HCT116 (cell line): ENCODE data around the gene CTIF. TPM values are rescaled to one million over a fixed set of nuclear protein-coding genes. Genes with fewer than 3 reads are reported as not detected.

Source experiments
- ATAC-seq: fragments of 200-7000 bp; cut with Tn5 transposase; 2 replicates; pipeline ENCODE4 v1.9.1; 2020; ENCODE audit warnings: mild to moderate bottlenecking, moderate library complexity
- BruUV-seq: library from RNA; stranded (reverse); fragments of 400-500 nt; replicated peaks from 2 replicates; lab custom pipeline; 2021; lab: Mats Ljungman, UMichigan
- CTCF ChIA-PET: fragments of 300-600 bp; sonication (Branson Sonifier 250); formaldehyde crosslinking; loops from one replicate; lab custom pipeline; 2021; ENCODE audit warnings: antibody characterized with exemption; lab: Charles Lee
- POLR2A ChIA-PET: fragments of 300-600, 350-600 bp; sonication (Branson Sonifier 250); formaldehyde crosslinking; loops from one replicate; lab custom pipeline; 2021; ENCODE audit warnings: antibody characterized with exemption; lab: Charles Lee
- RAD21 ChIA-PET, 2 experiments: fragments of 300-600 bp; sonication (Branson Sonifier 250); formaldehyde crosslinking; loops; one replicate each; lab custom pipeline; 2023; ENCODE audit warnings: low total read pairs in 2 of 2; ENCODE audit not compliant: uncharacterized antibody in 2 of 2, unreplicated experiment in 2 of 2, low non-redundant PET in 1 of 2; lab: Charles Lee
- DNase-seq: peaks from one replicate; pipeline ENCODE4 v3.0.0-alpha.2; 2010; ENCODE audit warnings: low read depth, low spot score
- H2AFZ ChIP-seq: fragments of 200-600 bp; shearing (Covaris generic), sonication (generic); 2 replicates; pipeline ENCODE4 v1.6.1; 2017; ENCODE audit warnings: low read depth, mixed run types, mixed read lengths, antibody characterized with exemption, low read length; ENCODE audit not compliant: poor library complexity, severe bottlenecking
- H3K27ac ChIP-seq: 2 replicates; pipeline ENCODE4 v1.5.1; 2012; ENCODE audit warnings: low read depth, low read length
- H3K27me3 ChIP-seq: fragments of 200-600 bp; sonication (generic); 2 replicates; pipeline ENCODE4 v1.6.1; 2016; ENCODE audit warnings: mixed run types, low read length, mixed read lengths; ENCODE audit not compliant: insufficient read depth
- H3K36me3 ChIP-seq, 2 experiments: fragments of 200-500 bp in 1 of 2; fragments of 200-600 bp in 1 of 2; sonication (Bioruptor generic) in 1 of 2; sonication (generic) in 1 of 2; 2 replicates each; pipeline versions ENCODE4 v1.5.1 to v1.6.1; 2014 to 2016; ENCODE audit warnings: low read length in 2 of 2, inconsistent platforms in 1 of 2, mixed read lengths in 1 of 2, mixed run types in 1 of 2; ENCODE audit not compliant: insufficient read depth in 2 of 2, control insufficient read depth in 1 of 2
- H3K4me1 ChIP-seq, 2 experiments: fragments of 200-600 bp in 1 of 2; sonication (generic) in 1 of 2; 2 replicates each; pipeline versions ENCODE4 v1.5.1 to v1.6.1; 2012 to 2017; ENCODE audit warnings: low read length in 2 of 2, inconsistent platforms in 1 of 2, mild to moderate bottlenecking in 1 of 2, mixed read lengths in 1 of 2, mixed run types in 1 of 2, moderate library complexity in 1 of 2; ENCODE audit not compliant: insufficient read depth in 2 of 2, control insufficient read depth in 1 of 2
- H3K4me2 ChIP-seq: fragments of 200-600 bp; sonication (generic); 2 replicates; pipeline ENCODE4 v1.6.1; 2017; ENCODE audit warnings: mixed run types, low read length, mixed read lengths
- H3K4me3 ChIP-seq, 2 experiments: fragments of 200-600 bp in 1 of 2; sonication (generic) in 1 of 2; replicated peaks in 1 of 2; 2 replicates each; pipeline ENCODE4 v1.5.1; 2011 to 2016; ENCODE audit warnings: low read length in 2 of 2, control low read depth in 1 of 2, low read depth in 1 of 2, mild to moderate bottlenecking in 1 of 2, mixed read lengths in 1 of 2, mixed run types in 1 of 2
- H3K79me2 ChIP-seq: fragments of 200-600 bp; sonication (generic); 2 replicates; pipeline ENCODE4 v1.6.1; 2017; ENCODE audit warnings: mild to moderate bottlenecking, mixed run types, low read length, moderate library complexity, mixed read lengths; ENCODE audit not compliant: insufficient read depth
- H3K9ac ChIP-seq: fragments of 200-600 bp; sonication (generic); 2 replicates; pipeline ENCODE4 v1.6.1; 2016; ENCODE audit warnings: low read length, mixed read lengths
- H3K9me2 ChIP-seq: fragments of 200-600 bp; sonication (generic), shearing (Covaris generic); 2 replicates; pipeline ENCODE4 v1.6.1; 2017; ENCODE audit warnings: mixed run types, mild to moderate bottlenecking, moderate library complexity; ENCODE audit not compliant: insufficient read depth
- H3K9me3 ChIP-seq, 2 experiments: fragments of 200-500 bp in 1 of 2; fragments of 200-600 bp in 1 of 2; sonication (Bioruptor generic) in 1 of 2; sonication (generic) in 1 of 2; 2 replicates each; pipeline ENCODE4 v1.6.1; 2014 to 2017; ENCODE audit warnings: low read length in 2 of 2, mixed read lengths in 2 of 2, inconsistent platforms in 1 of 2, low read depth in 1 of 2, mild to moderate bottlenecking in 1 of 2, mixed run types in 1 of 2, moderate library complexity in 1 of 2; ENCODE audit not compliant: control insufficient read depth in 1 of 2, insufficient read depth in 1 of 2
- H4K20me1 ChIP-seq: fragments of 200-600 bp; sonication (generic), shearing (Covaris generic); 2 replicates; pipeline ENCODE4 v1.6.1; 2017; ENCODE audit warnings: mixed run types, mild to moderate bottlenecking, moderate library complexity; ENCODE audit not compliant: insufficient read depth
- CBX3 ChIP-seq: IDR thresholded peaks from 2 replicates; pipeline ENCODE4 v1.6.1; 2012; ENCODE audit warnings: low read depth
- CTCF ChIP-seq, 3 experiments: fragments of 200-600 bp in 1 of 3; sonication (generic) in 1 of 3; IDR thresholded peaks in 2 of 3; conservative IDR thresholded peaks in 1 of 3; 2 replicates each; pipeline ENCODE4 v1.5.1; 2012 to 2017; ENCODE audit warnings: low read depth in 2 of 3, low read length in 2 of 3, antibody characterized with exemption in 1 of 3, borderline replicate concordance in 1 of 3, control low read depth in 1 of 3, mild to moderate bottlenecking in 1 of 3, mixed read lengths in 1 of 3, mixed run types in 1 of 3, moderate library complexity in 1 of 3; ENCODE audit not compliant: insufficient read depth in 1 of 3
- ELF1 ChIP-seq: IDR thresholded peaks from 2 replicates; pipeline ENCODE4 v1.6.1; 2012; ENCODE audit warnings: low read depth, borderline replicate concordance
- EZH2 ChIP-seq: fragments of 200-600 bp; sonication (generic); IDR thresholded peaks from 2 replicates; pipeline ENCODE4 v1.6.1; 2017; ENCODE audit warnings: antibody characterized with exemption, mixed run types
- EZH2phosphoT487 ChIP-seq: fragments of 200-600 bp; IDR thresholded peaks from 2 replicates; pipeline ENCODE4 v1.6.1; 2018; ENCODE audit warnings: antibody characterized with exemption, borderline replicate concordance
- FOSL1 ChIP-seq: IDR thresholded peaks from 2 replicates; pipeline ENCODE4 v1.6.1; 2012; ENCODE audit warnings: low read depth
- POLR2A ChIP-seq: IDR thresholded peaks from 2 replicates; pipeline ENCODE4 v1.7.0; 2011; ENCODE audit warnings: borderline replicate concordance; ENCODE audit not compliant: insufficient read depth, insufficient read length; ENCODE audit errors: extremely low read depth
- POLR2AphosphoS5 ChIP-seq: IDR thresholded peaks from 2 replicates; pipeline ENCODE4 v1.6.1; 2011; ENCODE audit warnings: mild to moderate bottlenecking, low read depth, low read length, moderate library complexity
- SIN3A ChIP-seq: IDR thresholded peaks from 2 replicates; pipeline ENCODE4 v1.6.1; 2012; ENCODE audit warnings: low read depth
- SP1 ChIP-seq: IDR thresholded peaks from 2 replicates; pipeline ENCODE4 v1.6.1; 2012; ENCODE audit warnings: low read depth
- SRF ChIP-seq: IDR thresholded peaks from 2 replicates; pipeline ENCODE4 v1.6.1; 2012; ENCODE audit warnings: low read depth
- YY1 ChIP-seq: IDR thresholded peaks from 2 replicates; pipeline ENCODE4 v1.6.1; 2011; ENCODE audit warnings: low read length, low read depth, moderate library complexity, mild to moderate bottlenecking; ENCODE audit not compliant: insufficient replicate concordance; ENCODE audit errors: extremely low read depth
- ZBTB33 ChIP-seq: IDR thresholded peaks from 2 replicates; pipeline ENCODE4 v1.6.1; 2011; ENCODE audit warnings: mild to moderate bottlenecking, low read length, moderate library complexity; ENCODE audit not compliant: insufficient replicate concordance; ENCODE audit errors: extremely low read depth
- intact Hi-C: fragments of 100-400 bp; cut with micrococcal nuclease; formaldehyde crosslinking; loops from 2 replicates; pipeline ENCODE4 v1.10.0; 2022
- total RNA-seq: library from RNA; stranded (reverse); gene quantifications from one replicate; pipeline ENCODE4 v1.2.1, GENCODE V29; 2021; ENCODE audit not compliant: unreplicated experiment

The CTIF gene
- total RNA-seq, 1 experiment from 2014 or later: 19.7 TPM

- no peak for TF ChIP-seq CTCF (IDR thresholded peaks at IDR 0.05 in 2 of 3, conservative IDR thresholded peaks at IDR 0.05 in 1 of 3; ENCODE audit: borderline replicate concordance in 1 of 3, insufficient read depth in 1 of 3, low read depth in 2 of 3, low read length in 2 of 3)
- TF ChIP-seq YY1: no peak
- TF ChIP-seq SIN3A: no peak
These were observed 73.1 kb downstream of the CTIF start (continued) for GRCh38 chr18:48611785-48612480.

- Histone ChIP-seq H3K9me2 (no peaks in the 10 kb centered on the region), H3K4me3 (no peak overlapping the region), H3K36me3 (no peaks in the 10 kb centered on the region), H4K20me1 (no peaks in the 10 kb centered on the region), H2AFZ (no peak overlapping the region), H3K27me3 (no peaks in the 10 kb centered on the region), H3K9me3 (no peaks in the 10 kb centered on the region), H3K9ac (no peak overlapping the region), H3K4me1 (peaks cover 4 to 5% of the 10 kb centered on the region in 2 experiments; a peak in 2 of 4 replicates), H3K79me2 (no peaks in the 10 kb centered on the region), H3K27ac (no peak overlapping the region), H3K4me2 (no peak overlapping the region)
- no peak for DNase-seq
- no TSS peak for BruUV-seq
- CTCF ChIA-PET: no interaction called here
- intact Hi-C loops: no loop called here
- TF ChIP-seq POLR2A: no peak
- no peak for TF ChIP-seq EZH2phosphoT487
- no peak for TF ChIP-seq CBX3
- TF ChIP-seq CTCF (IDR thresholded peaks at IDR 0.05 in 2 of 3, conservative IDR thresholded peaks at IDR 0.05 in 1 of 3; ENCODE audit: borderline replicate concordance in 1 of 3, insufficient read depth in 1 of 3, low read depth in 2 of 3, low read length in 2 of 3): no peak
- TF ChIP-seq FOSL1: no peak
- TF ChIP-seq ELF1: no peak
- no peak for TF ChIP-seq YY1
- TF ChIP-seq SIN3A: no peak
- no peak for TF ChIP-seq SRF
- TF ChIP-seq ZBTB33: no peak
- TF ChIP-seq SP1: no peak
- no peak for TF ChIP-seq POLR2AphosphoS5
- TF ChIP-seq EZH2: no peak
- RAD21 ChIA-PET: no interaction called here
- POLR2A ChIA-PET: no interaction called here
- no peak for ATAC-seq
These were observed 73.7 kb downstream of the CTIF start for GRCh38 chr18:48612511-48612910.
